HepG2 (cell line): ENCODE measurements around the gene SHTN1. TPM values are rescaled to one million over a fixed set of nuclear protein-coding genes. Genes with fewer than 3 reads are reported as not detected.
A peak's percentile ranks its signal among the peaks of the same experiment; 100 is the strongest.

Source experiments
- AGO1 ChIP-seq: fragments of 200-400 bp; formaldehyde crosslinking; IDR thresholded peaks from 2 replicates; pipeline ENCODE4 v1.6.1; 2017; ENCODE audit warnings: mild to moderate bottlenecking, low read depth, low read length, moderate library complexity; ENCODE audit not compliant: poor library complexity, severe bottlenecking
- BORCS8-MEF2B ChIP-seq: sonication (generic); formaldehyde crosslinking; IDR thresholded peaks from 2 replicates; pipeline ENCODE4 v1.8.0; 2022; ENCODE audit warnings: mild to moderate bottlenecking, missing genetic modification reagents
- CBX1 ChIP-seq: IDR thresholded peaks from one replicate; pipeline ENCODE4 v1.6.1; 2016; ENCODE audit warnings: antibody characterized with exemption, low read depth
- DR1 ChIP-seq: sonication (generic); formaldehyde crosslinking; IDR thresholded peaks from 2 replicates; pipeline ENCODE4 v1.8.0; 2021; ENCODE audit warnings: mild to moderate bottlenecking, missing genetic modification reagents, inconsistent platforms
- EHMT2 ChIP-seq: fragments of 200-600 bp; sonication (generic); IDR thresholded peaks from 2 replicates; pipeline ENCODE4 v1.7.0; 2017; ENCODE audit warnings: antibody characterized with exemption, low read depth, low read length, borderline replicate concordance
- HMG20B ChIP-seq: conservative IDR thresholded peaks from 2 replicates; pipeline ENCODE4 v1.6.1; 2016; ENCODE audit warnings: missing genetic modification reagents, missing compliant biosample characterization
- KMT2B ChIP-seq: IDR thresholded peaks from 2 replicates; pipeline ENCODE4 v1.6.1; 2016; ENCODE audit warnings: missing genetic modification reagents, missing compliant biosample characterization
- ONECUT2 ChIP-seq: sonication (generic); formaldehyde crosslinking; IDR thresholded peaks from 2 replicates; pipeline ENCODE4 v1.4.0; 2020; ENCODE audit warnings: missing genetic modification reagents
- RARG ChIP-seq: sonication (generic); formaldehyde crosslinking; IDR thresholded peaks from 2 replicates; pipeline ENCODE4 v1.4.0; 2020; ENCODE audit warnings: low read depth, mild to moderate bottlenecking, missing genetic modification reagents
- SRSF9 ChIP-seq: fragments of 200-400 bp; formaldehyde crosslinking; IDR thresholded peaks from 2 replicates; pipeline ENCODE4 v1.6.1; 2018; ENCODE audit warnings: borderline replicate concordance, mild to moderate bottlenecking, low read depth, low read length; ENCODE audit not compliant: insufficient read depth, poor library complexity, severe bottlenecking
- ZBTB42 ChIP-seq: sonication (generic); formaldehyde crosslinking; IDR thresholded peaks from 2 replicates; pipeline ENCODE4 v1.5.0; 2020; ENCODE audit warnings: mild to moderate bottlenecking, missing genetic modification reagents
- ZNF30 ChIP-seq: sonication (generic); formaldehyde crosslinking; IDR thresholded peaks from 2 replicates; pipeline ENCODE4 v1.5.0; 2020; ENCODE audit warnings: mild to moderate bottlenecking, missing genetic modification reagents
- ZNF501 ChIP-seq: sonication (generic); formaldehyde crosslinking; IDR thresholded peaks from 2 replicates; pipeline ENCODE4 v1.5.1; 2020; ENCODE audit warnings: mild to moderate bottlenecking, moderate library complexity, missing genetic modification reagents
- ZNF562 ChIP-seq: sonication (generic); formaldehyde crosslinking; IDR thresholded peaks from 2 replicates; pipeline ENCODE4 v1.8.0; 2022; ENCODE audit warnings: missing genetic modification reagents, borderline replicate concordance
- ZNF780A ChIP-seq: sonication (generic); formaldehyde crosslinking; IDR thresholded peaks from 2 replicates; pipeline ENCODE4 v1.8.0; 2022; ENCODE audit warnings: mild to moderate bottlenecking, missing genetic modification reagents, moderate library complexity
- polyA plus RNA-seq, 8 experiments: library from polyadenylated mRNA; depleted of rRNA in 3 of 8; stranded (reverse) in 7 of 8; unstranded in 1 of 8; fragments of >200 nt; fragmentation: Illumina TruSeq in 4 of 8; extraction: Trizol in 4 of 8; gene quantifications; 2 replicates each; pipeline versions ENCODE4 v1.2.1 to v1.2.3, GENCODE V29; 2011 to 2016; ENCODE audit warnings: low read depth in 4 of 8, missing spikeins in 1 of 8, mixed read lengths in 1 of 8; ENCODE audit not compliant: insufficient read depth in 1 of 8
- total RNA-seq, 5 experiments: library from RNA; depleted of rRNA; stranded (reverse); fragments of >200 nt; fragmentation: Illumina TruSeq; extraction: Trizol; gene quantifications; 2 replicates each; pipeline ENCODE4 v1.2.3, GENCODE V29; 2016; ENCODE audit warnings: low read depth in 1 of 5
- TF ChIP-seq, protein P1 (sequence below): IDR thresholded peaks from 2 replicates; pipeline ENCODE4 v1.6.1; 2016; ENCODE audit warnings: mild to moderate bottlenecking, missing biosample characterization, missing genetic modification reagents
- TF ChIP-seq, protein P2 (sequence below): sonication (generic); formaldehyde crosslinking; IDR thresholded peaks from 2 replicates; pipeline ENCODE4 v1.8.0; 2022; ENCODE audit warnings: mild to moderate bottlenecking, missing genetic modification reagents, moderate library complexity
- TF ChIP-seq, protein P3 (sequence below): sonication (generic); formaldehyde crosslinking; IDR thresholded peaks from 2 replicates; pipeline ENCODE4 v1.5.1; 2020; ENCODE audit warnings: missing genetic modification reagents, mild to moderate bottlenecking, borderline replicate concordance
- TF ChIP-seq, protein P4 (sequence below): sonication (generic); formaldehyde crosslinking; IDR thresholded peaks from 2 replicates; pipeline ENCODE4 v1.9.0; 2022; ENCODE audit warnings: missing genetic modification reagents, mild to moderate bottlenecking, borderline replicate concordance
- TF ChIP-seq, protein P5 (sequence below): sonication (generic); formaldehyde crosslinking; IDR thresholded peaks from 2 replicates; pipeline ENCODE4 v1.5.1; 2020; ENCODE audit warnings: mild to moderate bottlenecking, missing genetic modification reagents, moderate library complexity

SHTN1 gene
- total and polyA plus RNA-seq, 2 of the 13 experiments (the other 11 are each of a cell fraction or from before 2014, with no cell fraction given), result 11.3 to 15.6 TPM

DNA sequence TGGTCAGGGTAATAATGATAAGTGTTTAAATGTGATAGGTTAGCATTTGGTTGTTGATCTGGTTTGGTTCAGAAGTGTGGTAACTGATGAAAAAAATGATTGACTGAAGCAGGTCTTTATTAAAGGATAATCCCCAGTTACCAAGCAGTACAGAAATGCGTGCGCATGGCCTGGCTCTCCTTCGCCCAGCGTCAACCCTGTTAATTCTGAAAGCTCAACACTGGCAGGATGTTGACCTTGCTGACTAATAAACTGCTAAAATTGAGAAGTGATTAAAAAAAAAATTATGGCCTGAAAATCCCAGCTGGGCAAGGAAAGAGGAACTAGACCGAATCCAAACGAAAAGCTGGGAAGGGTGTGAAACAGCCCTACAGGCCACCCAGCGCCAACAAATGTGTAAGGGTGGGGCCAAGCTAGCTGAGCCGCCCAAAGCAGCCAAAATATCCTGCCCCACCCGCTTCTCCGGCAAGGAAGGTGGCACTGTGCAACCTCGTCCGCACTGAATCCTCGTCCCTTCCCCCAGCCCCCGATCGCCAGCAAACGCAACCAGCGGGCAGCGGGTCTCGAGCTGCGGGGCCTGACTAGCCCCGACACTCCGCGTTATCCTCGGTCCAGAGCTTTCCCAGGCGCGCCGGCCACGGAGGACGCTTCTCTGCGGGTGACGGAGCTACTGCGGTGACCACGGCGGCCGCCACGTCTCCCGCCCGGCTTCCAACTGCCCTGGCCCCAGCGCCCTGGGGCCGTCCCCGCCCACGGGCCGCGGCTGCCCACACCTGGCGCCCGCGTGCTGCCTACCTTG is 561 bp downstream of the SHTN1 start (continued):
- TF ChIP-seq ZBTB42 (CRISPR knock-in tag), result no peak
- TF ChIP-seq, protein P1, sequence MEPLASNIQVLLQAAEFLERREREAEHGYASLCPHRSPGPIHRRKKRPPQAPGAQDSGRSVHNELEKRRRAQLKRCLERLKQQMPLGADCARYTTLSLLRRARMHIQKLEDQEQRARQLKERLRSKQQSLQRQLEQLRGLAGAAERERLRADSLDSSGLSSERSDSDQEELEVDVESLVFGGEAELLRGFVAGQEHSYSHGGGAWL (CRISPR knock-in tag), result no peak
- TF ChIP-seq KMT2B, result peak; percentile 32; the same call in 1 of the 2 replicates
- TF ChIP-seq ZNF562 (CRISPR knock-in tag), result no peak
- TF ChIP-seq, protein P2, sequence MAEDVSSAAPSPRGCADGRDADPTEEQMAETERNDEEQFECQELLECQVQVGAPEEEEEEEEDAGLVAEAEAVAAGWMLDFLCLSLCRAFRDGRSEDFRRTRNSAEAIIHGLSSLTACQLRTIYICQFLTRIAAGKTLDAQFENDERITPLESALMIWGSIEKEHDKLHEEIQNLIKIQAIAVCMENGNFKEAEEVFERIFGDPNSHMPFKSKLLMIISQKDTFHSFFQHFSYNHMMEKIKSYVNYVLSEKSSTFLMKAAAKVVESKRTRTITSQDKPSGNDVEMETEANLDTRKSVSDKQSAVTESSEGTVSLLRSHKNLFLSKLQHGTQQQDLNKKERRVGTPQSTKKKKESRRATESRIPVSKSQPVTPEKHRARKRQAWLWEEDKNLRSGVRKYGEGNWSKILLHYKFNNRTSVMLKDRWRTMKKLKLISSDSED (CRISPR knock-in tag), result no peak
- no peak for TF ChIP-seq ZNF780A (CRISPR knock-in tag)
- no peak for TF ChIP-seq EHMT2
- TF ChIP-seq DR1 (CRISPR knock-in tag), result no peak
- TF ChIP-seq ZNF30, result no peak
- TF ChIP-seq HMG20B, result no peak
- TF ChIP-seq, protein P3, sequence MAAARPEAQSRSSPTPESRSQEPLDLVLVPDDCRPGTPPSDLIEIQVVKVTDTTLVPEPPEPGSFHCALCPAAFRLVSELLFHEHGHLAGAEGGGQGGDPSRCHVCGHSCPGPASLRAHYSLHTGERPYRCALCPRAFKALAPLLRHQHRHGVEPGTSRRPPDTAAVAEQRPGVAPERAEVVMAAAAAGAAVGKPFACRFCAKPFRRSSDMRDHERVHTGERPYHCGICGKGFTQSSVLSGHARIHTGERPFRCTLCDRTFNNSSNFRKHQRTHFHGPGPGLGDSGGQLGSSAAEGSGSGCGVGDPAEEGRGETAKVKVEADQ (CRISPR knock-in tag), result peak; percentile 44; the same call in 1 of the 2 replicates
- TF ChIP-seq, protein P4, sequence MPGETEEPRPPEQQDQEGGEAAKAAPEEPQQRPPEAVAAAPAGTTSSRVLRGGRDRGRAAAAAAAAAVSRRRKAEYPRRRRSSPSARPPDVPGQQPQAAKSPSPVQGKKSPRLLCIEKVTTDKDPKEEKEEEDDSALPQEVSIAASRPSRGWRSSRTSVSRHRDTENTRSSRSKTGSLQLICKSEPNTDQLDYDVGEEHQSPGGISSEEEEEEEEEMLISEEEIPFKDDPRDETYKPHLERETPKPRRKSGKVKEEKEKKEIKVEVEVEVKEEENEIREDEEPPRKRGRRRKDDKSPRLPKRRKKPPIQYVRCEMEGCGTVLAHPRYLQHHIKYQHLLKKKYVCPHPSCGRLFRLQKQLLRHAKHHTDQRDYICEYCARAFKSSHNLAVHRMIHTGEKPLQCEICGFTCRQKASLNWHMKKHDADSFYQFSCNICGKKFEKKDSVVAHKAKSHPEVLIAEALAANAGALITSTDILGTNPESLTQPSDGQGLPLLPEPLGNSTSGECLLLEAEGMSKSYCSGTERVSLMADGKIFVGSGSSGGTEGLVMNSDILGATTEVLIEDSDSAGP, result no peak
- TF ChIP-seq AGO1, result no peak
- no peak; the same call in 1 of the 2 replicates for TF ChIP-seq ZNF501 (CRISPR knock-in tag)
- TF ChIP-seq, protein P5, sequence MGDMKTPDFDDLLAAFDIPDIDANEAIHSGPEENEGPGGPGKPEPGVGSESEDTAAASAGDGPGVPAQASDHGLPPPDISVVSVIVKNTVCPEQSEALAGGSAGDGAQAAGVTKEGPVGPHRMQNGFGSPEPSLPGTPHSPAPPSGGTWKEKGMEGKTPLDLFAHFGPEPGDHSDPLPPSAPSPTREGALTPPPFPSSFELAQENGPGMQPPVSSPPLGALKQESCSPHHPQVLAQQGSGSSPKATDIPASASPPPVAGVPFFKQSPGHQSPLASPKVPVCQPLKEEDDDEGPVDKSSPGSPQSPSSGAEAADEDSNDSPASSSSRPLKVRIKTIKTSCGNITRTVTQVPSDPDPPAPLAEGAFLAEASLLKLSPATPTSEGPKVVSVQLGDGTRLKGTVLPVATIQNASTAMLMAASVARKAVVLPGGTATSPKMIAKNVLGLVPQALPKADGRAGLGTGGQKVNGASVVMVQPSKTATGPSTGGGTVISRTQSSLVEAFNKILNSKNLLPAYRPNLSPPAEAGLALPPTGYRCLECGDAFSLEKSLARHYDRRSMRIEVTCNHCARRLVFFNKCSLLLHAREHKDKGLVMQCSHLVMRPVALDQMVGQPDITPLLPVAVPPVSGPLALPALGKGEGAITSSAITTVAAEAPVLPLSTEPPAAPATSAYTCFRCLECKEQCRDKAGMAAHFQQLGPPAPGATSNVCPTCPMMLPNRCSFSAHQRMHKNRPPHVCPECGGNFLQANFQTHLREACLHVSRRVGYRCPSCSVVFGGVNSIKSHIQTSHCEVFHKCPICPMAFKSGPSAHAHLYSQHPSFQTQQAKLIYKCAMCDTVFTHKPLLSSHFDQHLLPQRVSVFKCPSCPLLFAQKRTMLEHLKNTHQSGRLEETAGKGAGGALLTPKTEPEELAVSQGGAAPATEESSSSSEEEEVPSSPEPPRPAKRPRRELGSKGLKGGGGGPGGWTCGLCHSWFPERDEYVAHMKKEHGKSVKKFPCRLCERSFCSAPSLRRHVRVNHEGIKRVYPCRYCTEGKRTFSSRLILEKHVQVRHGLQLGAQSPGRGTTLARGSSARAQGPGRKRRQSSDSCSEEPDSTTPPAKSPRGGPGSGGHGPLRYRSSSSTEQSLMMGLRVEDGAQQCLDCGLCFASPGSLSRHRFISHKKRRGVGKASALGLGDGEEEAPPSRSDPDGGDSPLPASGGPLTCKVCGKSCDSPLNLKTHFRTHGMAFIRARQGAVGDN (CRISPR knock-in tag), result peak; percentile 75
- TF ChIP-seq ONECUT2 (CRISPR knock-in tag), result no peak
- peak; percentile 77; the same call in 1 of the 2 replicates for TF ChIP-seq RARG (CRISPR knock-in tag)
- peak; percentile 59; the same call in 1 of the 2 replicates for TF ChIP-seq BORCS8-MEF2B (CRISPR knock-in tag)
- no peak for TF ChIP-seq SRSF9
- no peak for TF ChIP-seq CBX1
